Astrocyte (in vitro differentiated cells and primary cell): ENCODE data around the gene MUC15.

Source experiments
- CTCF ChIP-seq: IDR thresholded peaks from 2 replicates; pipeline ENCODE4 v1.5.1; 2011; ENCODE audit warnings: low read depth, mild to moderate bottlenecking, inconsistent platforms, low read length, moderate library complexity; ENCODE audit not compliant: insufficient read depth
- EZH2 ChIP-seq: IDR thresholded peaks from 2 replicates; pipeline ENCODE4 v1.6.1; 2012; ENCODE audit warnings: mild to moderate bottlenecking, low read length, inconsistent platforms; ENCODE audit not compliant: insufficient read depth

- no peak for TF ChIP-seq CTCF
- TF ChIP-seq EZH2: no peak
These were observed 46.4 kb upstream of the MUC15 start for GRCh38 chr11:26618441-26618840.
